Cortex of kidney (tissue), 1 donor: Measurements from ENCODE around the gene SLC25A25.

Experiments used
- DNase-seq: peaks from one replicate; lab custom pipeline; 2025; lab: John Stamatoyannopoulos, UW

SLC25A25 gene

GRCh38 chr9:128145536-128145935 is 77.5 kb downstream of the SLC25A25 start:
- no peak for DNase-seq

DNA sequence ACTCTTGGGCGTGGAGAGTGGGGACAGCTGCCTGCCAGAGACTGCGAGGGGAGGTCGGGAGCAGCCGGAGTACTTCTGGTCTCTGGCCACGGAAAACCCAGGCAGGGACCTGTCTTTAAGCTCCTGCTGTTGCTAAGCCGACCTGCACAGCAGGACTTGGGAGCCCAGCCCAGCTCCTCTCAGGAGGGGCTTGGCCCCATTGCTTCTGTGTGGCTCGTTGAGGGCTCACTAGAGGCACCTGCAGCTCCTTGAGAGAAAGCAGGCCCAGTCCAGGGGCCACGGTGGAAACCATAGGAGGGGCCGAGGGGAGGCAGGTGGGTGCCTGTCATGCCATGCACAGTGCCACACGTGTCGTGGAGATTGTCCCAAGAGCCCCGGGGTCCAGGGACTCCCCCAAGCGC is 77.9 kb downstream of the SLC25A25 start:
- DNase-seq = no peak

- no peak for DNase-seq
Observed at GRCh38 chr9:128146591-128147120, 78.6 kb downstream of the SLC25A25 start.

DNA sequence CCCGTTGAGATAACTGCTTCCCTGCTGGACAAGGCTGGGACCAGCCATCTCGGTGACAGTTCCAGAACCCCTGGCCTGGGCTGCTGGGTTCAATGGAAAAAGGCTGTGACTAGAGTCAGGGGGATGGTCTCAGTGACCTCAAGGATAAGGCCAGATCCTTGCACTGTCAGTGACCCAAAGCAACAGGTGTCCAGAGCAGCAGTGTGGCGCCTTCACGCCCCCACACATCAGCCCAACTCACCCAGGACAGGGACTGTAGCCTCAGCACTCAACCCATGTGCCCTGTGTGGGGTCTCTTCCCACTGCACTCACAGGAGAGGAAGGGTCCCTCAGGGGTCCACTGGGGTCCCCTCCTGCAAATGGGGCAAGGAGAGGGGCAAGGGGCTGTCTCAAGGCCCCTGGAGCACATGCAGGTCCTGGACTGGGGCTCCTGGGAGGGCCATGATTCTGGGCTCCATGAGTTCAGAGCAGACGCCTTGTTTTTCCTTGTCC is 80.5 kb downstream of the SLC25A25 start:
- DNase-seq = no peak

DNA sequence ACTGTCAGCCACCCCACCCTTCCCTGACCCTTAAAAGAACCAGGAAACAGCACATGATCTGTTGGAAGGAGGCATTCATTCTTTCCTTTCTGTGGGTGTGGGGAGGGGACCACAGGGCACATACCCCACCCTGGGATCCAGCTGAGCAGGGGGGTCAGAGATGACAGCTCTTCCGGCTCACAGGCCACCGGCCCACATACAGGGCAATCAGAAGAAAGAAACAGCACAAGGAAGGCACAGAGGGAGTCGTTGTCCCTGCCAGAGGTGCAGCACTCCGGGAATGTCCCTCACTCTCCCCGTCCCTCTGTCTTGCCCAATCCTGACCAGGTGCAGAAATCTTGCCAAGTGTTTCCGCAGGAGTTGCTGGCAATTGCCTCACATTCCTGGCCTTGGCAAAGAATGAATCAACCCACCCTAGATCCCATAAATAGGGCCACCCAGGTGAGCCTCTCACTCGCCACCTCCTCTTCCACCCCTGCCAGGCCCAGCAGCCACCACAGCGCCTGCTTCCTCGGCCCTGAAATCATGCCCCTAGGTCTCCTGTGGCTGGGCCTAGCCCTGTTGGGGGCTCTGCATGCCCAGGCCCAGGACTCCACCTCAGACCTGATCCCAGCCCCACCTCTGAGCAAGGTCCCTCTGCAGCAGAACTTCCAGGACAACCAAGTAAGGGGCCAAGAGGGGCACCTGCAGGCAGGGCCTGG is 81.1 kb downstream of the SLC25A25 start, which contains the start of gene LCN2:
TSS of gene LCN2 (plus strand) at position 453 of the 701 bp plus-strand sequence. CDS start at position 526, 73 bp downstream.
- no peak for DNase-seq

DNA sequence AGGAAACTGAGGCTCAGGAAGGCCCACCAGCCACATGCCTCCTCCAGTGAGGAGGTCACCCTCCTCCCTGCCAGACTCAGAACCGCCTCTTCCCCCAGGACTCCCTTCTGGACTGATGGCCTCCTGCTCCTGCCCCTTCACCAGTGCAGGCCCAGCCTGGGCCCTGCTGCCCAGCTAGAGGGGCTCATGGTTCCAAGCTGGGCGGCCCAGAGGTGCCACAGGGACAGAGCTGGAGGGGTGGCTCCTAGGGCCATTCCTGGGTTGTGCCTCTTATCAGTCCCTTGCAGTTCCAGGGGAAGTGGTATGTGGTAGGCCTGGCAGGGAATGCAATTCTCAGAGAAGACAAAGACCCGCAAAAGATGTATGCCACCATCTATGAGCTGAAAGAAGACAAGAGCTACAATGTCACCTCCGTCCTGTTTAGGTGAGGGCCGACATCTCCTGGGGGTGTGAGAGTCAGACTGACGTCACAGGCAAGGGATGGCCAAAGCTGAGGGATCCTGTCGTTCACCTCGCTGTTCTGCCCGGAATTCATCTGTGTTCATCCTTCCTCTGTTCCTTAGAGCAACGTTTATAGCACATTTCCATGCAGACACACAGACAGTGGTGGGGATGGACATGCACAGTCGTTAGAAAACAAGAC is 82.0 kb downstream of the SLC25A25 start:
- DNase-seq = no peak

GRCh38 chr9:128150594-128151308 is 82.7 kb downstream of the SLC25A25 start:
- no peak for DNase-seq

GRCh38 chr9:128151309-128152132 is 83.5 kb downstream of the SLC25A25 start:
- DNase-seq = no peak

DNA sequence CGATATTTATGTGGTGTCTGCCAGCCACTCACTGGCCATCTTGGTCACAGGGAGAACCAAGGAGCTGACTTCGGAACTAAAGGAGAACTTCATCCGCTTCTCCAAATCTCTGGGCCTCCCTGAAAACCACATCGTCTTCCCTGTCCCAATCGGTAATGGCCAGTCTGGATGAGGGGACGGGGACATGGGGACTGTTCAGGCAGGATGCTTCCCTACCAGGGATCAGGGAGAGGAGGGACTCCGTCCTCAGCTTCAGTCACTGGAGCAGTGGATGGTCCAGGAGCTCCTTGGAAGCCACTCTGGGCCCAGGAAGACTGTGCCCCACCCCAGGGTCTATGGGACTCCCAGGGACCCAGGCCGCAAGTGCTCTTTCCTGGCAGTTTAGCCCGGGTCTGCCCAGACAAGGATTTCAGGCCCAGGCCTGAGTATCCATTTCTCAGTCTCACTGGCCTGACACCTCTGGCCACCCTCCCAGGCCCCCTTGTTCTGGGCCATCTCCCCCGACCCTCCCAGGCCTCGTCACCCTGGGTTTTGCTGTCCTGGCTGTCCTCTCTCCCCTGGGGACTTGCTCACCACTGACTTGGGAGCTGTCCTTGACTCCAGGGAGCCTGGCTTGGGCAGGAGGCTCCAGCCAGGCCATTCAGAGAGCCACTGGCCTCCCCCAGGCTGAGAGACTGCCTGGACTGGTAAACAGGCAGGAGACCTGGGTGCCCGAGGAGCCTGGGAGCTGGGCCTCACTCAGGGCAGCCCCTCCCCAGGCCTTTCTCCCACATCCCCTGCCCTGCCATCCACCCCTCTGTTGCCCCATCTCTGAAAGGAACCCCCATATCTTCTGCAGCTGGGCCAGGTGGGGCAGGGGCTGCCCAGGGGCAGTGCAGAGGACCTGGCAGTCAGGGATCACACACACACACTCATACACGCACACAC is 84.4 kb downstream of the SLC25A25 start:
- no peak for DNase-seq

DNA sequence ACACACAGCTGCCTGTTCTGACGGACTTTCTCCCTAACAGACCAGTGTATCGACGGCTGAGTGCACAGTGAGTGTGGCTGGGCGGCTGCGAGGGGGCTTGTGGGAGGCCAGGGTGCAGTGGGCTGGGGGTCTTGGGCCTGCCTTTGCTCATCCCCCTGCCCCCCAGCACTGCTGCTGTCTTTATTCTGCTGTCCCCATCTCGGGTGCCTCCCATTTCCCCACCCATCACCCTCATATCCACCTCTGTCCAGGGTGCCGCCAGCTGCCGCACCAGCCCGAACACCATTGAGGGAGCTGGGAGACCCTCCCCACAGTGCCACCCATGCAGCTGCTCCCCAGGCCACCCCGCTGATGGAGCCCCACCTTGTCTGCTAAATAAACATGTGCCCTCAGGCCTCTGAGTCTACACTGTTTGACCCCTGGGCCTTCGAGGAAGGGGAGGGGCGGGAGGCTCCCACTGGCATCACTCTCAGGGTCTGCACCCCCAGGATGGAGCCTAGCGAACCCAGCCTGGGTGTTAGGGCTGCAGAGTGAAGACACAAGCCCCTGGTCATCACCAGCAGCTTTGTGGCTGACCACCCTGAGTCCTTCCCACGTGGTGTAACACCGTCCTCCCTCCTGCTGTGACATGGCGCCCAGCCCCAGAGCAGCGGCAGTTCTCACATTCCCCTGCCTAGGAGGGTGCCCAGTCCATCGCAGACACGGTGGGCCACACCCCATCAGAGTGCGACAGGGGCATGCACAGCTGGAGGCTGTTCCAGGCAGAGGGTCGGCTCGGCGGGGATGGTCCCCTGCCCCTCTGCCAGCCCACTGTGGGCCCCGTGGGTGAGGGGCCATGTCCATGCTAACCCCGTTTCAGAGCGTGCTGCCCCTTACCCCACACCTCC is 85.3 kb downstream of the SLC25A25 start:
- no peak for DNase-seq

DNA sequence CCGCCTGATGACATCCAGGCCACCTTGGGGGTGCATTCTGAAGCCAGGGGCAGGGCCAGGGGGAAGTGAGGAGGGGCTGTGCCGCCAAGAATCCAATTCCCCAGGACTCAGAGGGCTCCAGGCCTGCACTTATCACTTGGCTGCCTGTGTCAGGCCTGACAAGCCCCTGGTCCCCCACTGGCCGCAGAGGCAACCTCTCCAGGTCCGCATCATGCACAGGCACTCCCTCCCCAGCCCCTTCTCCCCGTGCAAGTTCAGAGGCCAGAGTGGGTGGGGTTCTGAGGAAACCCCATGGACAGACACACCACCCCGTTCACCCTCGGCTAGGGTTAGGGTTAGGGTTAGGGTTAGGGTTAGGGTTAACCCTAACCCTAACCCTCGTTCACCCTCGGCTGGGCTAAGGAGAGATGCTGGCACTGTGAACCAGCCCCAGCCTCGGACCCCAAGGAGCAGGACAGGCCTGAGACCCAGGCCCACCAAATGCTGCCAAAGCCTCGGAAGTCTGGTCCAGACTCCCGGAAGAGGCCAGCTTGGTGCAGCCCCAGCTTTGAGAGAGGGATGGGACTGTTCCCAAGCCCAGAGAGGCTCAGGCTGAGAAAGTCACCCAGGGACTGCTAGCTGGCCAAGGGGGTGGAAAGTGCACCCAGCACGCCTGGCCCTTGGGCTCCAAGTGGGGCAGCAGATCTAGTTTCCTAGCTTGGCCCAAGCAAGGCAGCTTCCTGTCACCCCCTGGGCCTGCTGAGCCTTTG is 86.1 kb downstream of the SLC25A25 start:
- DNase-seq = no peak

DNA sequence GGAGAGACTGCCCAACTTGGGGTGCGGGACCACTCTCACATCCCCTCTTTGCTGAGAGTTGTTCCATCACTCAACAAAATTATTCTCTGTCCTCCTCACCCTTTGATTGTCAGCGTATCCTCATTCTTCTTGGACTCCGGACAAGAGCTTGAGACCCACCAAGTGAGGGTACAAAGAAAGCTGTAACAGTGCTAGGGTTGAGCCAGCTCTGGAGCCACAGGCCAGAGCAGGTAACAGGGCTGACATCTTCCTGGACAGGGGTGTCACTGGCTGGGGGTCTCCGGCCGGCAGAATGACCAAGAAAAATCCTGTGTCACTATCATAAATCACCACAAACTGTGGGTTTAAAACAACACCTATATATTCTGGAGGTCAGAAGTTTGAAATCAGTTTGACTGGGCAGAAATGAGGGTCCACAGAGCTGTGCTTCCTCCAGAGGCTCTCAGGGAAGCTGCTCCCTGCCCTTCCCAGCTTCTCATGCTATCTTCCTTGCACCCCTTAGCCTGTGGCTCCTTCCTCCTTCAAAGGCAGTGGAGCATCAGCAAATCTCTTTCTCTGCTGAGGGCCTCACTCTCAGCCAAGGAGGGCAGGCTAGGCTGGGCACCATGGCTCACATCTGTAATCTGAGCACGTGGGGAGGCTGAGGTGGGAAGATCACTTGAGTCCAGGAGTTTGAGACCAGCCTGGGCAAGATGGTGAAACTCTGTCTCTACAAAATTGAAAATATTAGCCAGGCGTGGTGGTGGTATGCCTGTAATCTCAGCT is 87.9 kb downstream of the SLC25A25 start:
- no peak for DNase-seq
